Measurements from ENCODE around the gene KAT5.
"Not testable (repeated sequence)": the region's sequence is repeated elsewhere in the genome, so short reads cannot be mapped to it uniquely, and the experiment has no call there.

The KAT5 gene

DNA sequence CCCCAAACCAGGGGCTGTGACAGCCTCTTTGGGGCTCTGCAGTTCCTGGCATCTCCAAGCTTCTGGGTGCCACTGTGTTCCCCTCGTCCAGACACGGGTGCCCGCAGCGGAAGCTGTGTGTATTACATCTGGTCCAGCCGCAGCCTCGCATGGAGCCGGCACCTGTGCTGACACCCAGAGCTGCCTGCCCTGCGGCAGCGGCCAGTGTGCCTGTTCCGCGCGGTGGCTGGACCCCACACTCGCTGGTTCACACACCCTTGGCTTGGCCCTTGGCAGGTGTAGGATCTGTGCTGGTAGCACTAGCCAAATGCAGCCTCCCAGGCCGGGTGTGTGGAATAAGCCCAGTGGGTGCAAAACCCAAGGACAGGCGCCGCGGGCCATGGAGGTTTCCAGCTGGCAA, 33.0 kb downstream of the KAT5 start:
- no peak for DNase-seq

DNA sequence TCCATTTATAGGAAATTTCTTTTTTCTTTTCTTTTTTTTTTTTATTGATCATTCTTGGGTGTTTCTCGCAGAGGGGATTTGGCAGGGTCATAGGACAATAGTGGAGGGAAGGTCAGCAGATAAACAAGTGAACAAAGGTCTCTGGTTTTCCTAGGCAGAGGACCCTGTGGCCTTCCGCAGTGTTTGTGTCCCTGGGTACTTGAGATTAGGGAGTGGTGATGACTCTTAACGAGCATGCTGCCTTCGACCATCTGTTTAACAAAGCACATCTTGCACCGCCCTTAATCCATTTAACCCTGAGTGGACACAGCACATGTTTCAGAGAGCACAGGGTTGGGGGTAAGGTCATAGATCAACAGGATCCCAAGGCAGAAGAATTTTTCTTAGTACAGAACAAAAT, 50.1 kb downstream of the KAT5 start:
- DNase-seq, result not testable (repeated sequence)

DNA sequence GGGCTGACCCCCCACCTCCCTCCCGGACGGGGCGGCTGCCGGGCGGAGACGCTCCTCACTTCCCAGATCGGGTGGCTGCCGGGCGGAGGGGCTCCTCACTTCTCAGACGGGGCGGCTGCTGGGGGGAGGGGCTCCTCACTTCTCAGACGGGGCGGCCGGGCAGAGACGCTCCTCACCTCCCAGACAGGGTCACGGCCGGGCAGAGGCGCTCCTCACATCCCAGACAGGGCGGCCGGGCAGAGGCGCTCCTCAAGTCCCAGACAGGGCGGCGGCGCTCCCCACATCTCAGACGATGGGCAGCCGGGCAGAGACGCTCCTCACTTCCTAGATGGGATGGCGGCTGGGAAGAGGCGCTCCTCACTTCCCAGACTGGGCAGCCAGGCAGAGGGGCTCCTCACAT, 50.8 kb downstream of the KAT5 start:
- DNase-seq, result not testable (repeated sequence)

DNA sequence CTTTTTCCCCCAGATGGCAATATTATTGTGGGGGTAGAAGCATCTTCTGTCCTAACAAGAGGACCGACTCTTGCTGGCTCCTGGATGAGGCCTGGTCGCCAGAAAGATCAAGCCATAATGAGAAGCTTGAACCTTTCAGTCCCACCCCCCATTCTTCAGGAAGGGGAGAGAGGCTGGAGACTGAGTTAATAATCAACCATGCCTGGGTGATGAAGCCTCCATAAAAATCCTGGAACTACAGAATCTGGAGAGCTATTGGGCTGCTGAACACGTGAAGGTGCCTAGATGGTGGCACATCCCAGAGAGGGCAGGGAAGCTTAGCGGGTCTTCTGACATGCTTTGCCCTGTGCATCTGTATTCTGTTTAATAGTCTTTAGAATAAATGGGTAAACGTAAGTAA, 52.4 kb downstream of the KAT5 start:
- no peak for DNase-seq

DNA sequence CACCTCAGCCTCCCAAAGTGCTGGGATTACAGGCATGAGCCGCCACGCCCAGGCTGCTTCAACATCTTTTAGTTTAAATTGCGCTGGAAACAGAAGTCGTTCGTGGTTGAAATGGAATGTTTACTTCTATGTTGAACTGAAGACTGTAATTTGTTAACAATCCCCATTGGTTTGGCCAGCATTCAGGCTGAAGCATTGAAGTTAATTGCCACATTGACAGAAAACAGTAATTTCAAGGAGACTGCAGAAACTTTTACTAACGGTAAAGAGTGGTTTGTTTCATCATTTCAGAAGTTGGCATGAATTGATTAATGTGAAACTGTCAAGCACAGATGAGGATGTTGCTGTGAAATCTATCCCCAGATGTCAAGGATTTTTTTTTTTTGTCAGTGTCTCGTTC, 54.5 kb downstream of the KAT5 start:
- DNase-seq, result no peak

DNA sequence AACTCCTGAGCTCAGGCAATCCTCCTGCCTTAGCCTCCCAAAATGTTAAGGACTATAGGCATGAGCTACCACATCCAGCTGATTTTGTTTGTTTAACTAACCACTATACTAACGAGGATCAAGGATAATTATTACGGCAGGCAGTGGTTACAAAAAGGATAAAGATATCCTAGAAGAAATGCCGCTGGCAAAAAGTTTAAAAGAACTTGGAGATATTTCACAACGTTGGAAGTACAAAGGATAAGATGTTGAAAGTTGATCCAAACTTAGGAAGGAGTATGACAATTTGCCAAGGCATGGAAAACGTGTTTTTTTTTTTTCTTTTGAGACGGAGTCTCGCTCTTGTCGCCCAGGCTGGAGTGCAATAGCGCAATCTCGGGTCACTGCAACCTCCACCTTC, 55.4 kb downstream of the KAT5 start:
- no peak for DNase-seq

DNA sequence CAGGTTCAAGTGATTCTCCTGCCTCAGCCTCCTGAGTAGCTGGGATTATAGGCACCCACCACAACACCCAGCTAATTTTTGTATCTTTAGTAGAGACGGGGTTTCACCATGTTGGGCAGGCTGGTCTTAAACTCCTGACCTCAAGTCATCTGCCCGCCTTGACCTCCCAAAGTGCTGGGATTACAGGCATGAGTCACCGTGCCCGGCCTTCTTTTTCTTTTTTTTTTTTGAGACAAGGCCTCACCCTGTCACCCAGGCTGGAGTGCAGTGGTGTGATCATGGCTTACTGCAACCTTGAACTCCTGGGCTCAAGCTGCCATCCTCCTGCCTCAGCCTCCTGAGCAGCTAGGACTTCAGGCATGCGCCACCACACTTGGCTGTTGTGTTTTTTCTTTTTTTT, 55.8 kb downstream of the KAT5 start:
- not testable (repeated sequence) for DNase-seq
